Measurements from ENCODE around the gene SRF.

SRF gene

DNA sequence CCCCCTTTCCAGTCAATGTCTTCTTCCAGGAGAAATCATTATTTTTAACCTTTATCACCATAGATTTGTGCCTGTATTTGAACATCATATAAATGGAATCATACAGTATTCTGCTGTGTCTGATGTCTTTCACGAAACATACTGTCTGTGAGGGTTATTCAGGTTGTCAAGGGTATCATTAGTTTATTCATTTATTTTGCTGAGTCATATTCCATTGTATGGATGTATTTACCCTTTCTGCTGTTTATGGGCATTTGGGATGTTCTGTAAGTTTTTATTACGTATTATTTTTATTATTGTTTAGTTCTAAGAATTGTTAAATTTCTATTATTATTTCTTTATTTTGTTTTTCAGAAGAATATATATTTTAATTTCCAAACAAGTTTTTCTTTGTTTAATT lies 36.2 kb downstream of the SRF start:
- in situ Hi-C loops (cut with HindIII; ENCODE audit: low sequenced_read_pairs), result no loop called here

DNA sequence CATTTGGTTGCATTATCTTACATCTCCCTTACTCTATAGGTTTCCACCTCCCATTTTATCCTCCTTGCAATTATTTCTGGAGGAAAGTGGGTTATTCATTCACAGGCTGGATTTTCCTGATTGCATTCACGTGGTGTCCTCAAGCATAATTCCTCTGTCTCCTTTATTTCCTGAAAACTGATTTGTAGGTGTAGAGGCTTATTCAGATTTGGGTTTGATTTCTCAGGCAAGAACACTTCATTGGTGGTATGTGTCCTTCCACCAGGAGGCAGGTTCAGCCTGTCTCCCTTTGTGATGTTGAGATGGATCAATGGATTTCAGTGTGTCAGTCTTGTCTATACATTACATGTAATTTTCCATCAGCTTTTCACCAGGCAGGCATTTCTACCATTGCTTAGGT lies 40.9 kb downstream of the SRF start:
- in situ Hi-C loops (cut with HindIII; ENCODE audit: low sequenced_read_pairs), result no loop called here

DNA sequence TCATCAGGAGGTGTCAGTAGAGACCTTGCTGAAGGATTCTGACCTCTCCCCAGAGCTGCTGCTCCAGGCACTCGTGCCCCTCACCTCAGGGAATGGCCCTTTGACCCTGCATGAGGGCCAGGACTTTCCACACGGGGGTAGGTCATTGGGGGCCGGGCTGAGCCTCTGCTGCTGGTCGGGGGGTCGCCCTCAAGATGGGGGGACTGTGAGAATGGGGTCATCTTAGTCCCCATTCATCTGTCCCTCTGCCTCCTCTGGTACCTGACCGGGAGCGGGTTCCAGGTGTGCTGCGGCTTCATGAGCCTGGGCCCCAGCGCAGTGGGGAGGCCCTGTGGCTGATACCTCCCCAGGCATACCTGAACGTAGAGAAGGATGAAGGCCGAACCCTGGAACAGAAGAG lies 42.4 kb downstream of the SRF start:
- in situ Hi-C loops (cut with HindIII; ENCODE audit: low sequenced_read_pairs), result no loop called here

DNA sequence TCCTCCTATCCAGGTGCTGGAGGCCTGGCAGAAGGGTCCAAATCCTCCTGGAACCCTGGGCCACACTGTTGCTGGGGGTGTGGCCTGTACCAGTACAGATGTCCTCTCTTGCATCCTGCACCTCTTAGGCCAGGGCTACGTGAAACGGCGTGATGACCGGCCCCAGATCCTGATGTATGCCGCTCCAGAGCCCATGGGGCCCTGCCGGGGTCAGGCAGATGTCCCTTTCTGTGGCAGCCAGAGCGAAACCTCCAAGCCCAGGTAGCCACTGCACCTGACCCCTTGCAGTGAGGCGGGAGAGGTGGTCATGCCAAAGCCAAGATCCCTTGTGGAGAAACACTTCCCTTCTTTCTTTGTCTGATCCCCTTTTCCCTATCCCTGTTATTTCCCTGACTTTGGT lies 44.0 kb downstream of the SRF start:
- in situ Hi-C loops (cut with HindIII; ENCODE audit: low sequenced_read_pairs), result loop anchor here (5.0 kb wide), 2 partner anchors 33 to 102 kb away; partner anchors contain the start of gene CUL9

DNA sequence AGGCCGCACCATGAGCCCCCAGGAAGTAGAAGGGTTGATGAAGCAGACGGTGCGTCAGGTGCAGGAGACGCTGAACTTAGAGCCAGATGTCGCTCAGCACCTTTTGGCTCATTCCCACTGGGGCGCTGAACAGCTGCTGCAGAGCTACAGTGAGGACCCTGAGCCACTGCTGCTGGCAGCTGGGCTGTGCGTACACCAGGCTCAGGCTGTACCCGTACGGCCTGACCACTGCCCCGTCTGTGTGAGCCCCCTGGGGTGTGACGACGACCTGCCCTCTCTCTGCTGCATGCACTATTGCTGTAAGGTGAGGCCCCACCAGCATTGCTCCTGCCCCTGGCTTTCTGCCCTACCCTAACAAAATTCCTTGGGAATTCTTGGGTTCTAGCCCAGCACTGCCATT lies 45.1 kb downstream of the SRF start:
- in situ Hi-C loops (cut with HindIII; ENCODE audit: low sequenced_read_pairs), result loop anchor here (5.0 kb wide), 2 partner anchors 34 to 101 kb away; partner anchors contain the start of gene CUL9

DNA sequence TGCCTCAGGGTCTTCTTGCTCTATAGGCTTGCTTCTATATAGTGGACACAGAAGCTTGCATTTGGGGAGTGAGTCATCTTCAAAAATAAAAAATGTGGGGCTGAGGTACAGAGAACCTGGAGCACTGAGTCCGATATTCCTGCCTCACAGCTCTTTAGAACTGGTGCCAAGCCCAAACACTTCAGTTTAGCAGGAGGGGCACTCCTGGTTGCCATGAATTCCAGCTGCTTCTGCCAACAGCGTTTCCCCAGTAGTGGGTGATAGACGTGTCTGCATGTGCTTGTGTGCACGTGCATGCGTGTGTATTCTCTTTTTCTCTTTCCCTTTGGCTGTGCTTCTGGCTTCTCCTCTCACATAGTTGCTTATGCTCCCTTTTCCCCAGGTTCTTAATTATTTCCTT lies 46.3 kb downstream of the SRF start:
- in situ Hi-C loops (cut with HindIII; ENCODE audit: low sequenced_read_pairs), result loop anchor here (5.0 kb wide), 2 partner anchors 35 to 100 kb away; partner anchors contain the start of gene CUL9

DNA sequence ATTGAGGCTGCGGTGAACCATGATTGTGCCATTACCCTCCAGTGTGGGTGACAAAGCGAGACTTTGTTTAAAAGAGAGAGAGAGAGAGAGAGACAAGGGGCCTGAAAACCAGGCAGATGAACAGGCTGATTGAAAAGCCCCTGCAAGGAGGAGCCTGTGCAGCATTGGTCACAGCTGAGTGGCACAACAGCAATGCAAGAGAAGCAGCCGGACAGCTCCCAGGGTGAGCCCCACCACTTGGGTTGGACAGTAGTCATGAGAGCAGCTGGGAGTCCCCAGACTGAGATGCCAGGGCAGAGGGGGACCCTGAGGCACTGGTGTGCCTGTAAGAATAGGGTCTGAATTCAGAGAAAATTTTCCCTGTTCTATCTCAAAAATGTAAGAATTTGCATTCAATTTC lies 48.0 kb downstream of the SRF start:
- in situ Hi-C loops (cut with HindIII; ENCODE audit: low sequenced_read_pairs), result loop anchor here (5.0 kb wide), 2 partner anchors 37 to 98 kb away; partner anchors contain the start of gene CUL9

DNA sequence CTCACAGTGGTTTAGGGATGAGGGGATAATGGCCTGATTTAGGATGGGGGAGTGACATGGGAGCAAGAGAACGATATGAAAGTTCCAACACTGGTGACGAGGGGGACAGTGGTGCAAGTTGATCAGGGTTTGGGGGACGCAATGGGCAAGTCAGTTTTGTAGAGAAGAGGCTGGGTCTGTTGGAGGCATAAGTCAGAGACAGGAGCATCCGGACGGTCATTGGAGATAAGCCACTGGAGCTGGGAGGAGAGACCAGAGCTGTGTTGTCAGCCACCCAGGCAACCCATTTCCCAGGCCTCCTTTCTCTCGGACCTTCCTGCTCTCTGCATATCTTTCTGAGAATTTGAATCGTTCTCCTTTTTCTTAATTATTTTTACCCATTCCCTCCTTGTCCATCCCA lies 48.7 kb downstream of the SRF start:
- in situ Hi-C loops (cut with HindIII; ENCODE audit: low sequenced_read_pairs), result loop anchor here (5.0 kb wide), 2 partner anchors 38 to 97 kb away; partner anchors contain the start of gene CUL9

DNA sequence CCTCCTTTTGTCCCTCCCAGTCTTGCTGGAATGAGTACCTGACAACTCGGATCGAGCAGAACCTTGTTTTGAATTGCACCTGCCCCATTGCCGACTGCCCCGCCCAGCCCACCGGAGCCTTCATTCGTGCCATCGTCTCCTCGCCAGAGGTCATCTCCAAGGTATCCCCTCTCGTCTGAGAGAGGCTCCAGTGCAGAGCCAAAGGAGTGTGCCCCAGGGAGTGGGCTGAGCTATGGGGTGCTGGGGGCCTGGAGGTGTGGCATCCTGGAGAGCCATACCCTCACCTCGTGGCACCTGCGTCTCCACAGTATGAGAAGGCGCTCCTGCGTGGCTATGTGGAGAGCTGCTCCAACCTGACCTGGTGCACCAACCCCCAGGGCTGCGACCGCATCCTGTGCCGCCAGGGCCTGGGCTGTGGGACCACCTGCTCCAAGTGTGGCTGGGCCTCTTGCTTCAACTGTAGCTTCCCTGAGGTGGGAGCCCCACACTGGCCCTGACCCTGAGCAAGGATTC lies 49.4 kb downstream of the SRF start:
- in situ Hi-C loops (cut with HindIII; ENCODE audit: low sequenced_read_pairs), result no loop called here

DNA sequence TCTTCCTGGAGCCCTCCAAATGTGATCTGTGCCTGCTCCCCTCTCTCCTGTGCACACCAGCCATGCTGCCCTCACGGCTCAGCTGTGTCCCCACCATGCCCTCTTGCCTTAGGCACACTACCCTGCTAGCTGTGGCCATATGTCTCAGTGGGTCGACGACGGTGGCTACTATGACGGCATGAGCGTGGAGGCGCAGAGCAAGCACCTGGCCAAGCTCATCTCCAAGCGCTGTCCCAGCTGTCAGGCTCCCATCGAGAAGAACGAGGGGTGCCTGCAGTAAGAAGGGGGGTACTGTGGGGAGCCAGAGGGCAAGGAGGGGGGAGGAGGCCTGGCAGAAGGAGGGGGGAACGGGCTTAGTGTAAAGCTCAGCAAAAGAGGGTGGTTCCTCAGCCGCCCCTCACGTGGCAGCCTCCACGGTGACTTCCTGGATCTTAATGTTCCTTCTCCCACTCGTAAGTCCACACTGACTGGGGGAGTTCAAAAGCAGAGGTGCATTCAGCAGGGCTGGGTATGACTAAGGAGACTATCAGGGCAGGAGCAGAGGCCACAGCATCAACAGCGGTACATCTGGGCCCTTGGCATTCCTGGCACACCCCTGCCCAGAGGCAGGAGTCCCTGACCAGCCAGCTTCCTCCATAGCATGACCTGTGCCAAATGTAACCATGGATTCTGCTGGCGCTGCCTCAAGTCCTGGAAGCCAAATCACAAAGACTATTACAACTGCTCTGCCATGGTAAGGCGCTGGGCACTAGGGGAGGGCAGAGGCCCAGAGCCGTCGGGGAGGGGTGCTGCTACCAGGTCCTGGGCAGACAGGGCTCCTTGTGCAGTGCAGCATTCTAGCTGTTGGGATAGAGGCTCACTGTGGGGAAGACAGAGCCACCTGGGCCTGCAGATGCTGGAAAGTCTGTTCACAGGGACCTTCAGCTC lies 50.2 kb downstream of the SRF start:
- in situ Hi-C loops (cut with HindIII; ENCODE audit: low sequenced_read_pairs), result no loop called here

DNA sequence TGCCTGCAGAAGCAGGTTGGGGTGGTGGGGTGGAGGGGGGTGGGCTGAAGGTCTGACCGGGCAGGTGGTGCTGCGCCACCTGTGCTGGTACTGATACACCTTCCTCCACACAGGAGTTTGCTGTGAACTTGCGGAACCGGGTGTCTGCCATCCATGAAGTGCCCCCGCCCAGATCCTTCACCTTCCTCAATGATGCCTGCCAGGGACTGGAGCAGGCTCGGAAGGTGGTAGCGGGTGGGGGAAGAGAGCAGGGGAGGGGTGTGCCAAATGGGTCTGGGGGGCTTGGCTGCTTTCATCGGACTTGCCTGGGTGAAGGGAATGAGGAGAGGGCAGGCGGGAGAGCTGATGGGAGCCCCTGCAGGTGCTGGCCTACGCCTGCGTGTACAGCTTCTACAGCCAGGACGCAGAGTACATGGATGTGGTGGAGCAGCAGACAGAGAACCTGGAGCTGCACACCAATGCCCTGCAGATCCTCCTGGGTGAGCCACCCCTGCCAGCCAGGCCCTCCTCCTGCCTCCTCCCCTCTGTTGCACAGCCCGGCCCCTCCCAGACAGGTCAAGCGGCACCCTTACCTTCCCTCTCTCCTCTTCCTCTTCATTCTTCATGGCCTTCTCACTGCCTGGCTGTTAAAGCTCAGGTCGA lies 51.5 kb downstream of the SRF start:
- in situ Hi-C loops (cut with HindIII; ENCODE audit: low sequenced_read_pairs), result no loop called here

DNA sequence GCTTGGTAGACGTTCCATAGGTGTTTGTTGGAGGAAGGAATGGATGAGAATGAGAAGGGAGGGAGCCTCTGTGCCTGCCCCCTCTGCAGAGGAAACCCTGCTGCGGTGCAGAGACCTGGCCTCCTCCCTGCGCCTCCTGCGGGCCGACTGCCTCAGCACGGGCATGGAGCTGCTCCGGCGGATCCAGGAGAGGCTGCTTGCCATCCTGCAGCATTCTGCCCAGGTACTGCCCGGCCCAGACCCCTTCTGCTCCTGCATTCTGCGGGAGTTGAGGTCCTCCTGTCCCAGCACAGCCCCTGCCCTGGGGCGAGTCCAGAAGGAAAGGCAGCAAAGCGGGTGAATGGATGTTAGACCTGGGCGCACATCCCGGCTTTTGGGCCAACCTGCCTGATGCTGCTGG lies 52.1 kb downstream of the SRF start:
- in situ Hi-C loops (cut with HindIII; ENCODE audit: low sequenced_read_pairs), result no loop called here

DNA sequence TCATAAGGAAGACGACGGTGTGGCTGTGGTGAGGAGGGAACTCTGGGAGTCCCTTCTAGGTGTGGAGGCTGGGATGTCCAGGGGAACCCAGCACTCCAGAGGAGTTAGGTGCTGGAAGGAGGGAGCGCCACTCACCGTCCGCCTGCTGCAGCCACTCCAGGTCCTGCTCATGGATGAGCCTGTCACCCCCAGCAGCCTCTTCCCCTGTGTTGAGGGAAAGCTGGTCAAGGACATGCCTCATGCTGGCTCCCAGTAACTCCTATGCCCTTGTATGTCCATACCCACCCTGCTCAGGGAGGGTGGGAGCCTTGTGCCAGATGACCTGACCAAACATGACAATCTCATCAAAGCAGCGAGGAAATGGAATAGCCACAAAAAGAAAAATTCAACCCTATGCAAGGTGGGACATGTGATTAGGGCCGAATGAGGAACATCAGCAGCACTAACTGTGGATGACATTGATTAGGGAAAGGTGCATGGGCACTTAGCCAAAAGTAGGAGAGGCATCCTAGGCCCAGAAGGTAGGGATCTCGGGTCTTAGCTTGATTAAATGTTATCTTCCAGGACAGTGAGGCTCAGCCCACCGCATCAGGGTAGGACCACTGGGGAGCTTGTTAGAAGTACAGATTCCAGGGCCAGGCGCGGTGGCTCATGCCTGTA lies 55.3 kb downstream of the SRF start:
- in situ Hi-C loops (cut with HindIII; ENCODE audit: low sequenced_read_pairs), result no loop called here

DNA sequence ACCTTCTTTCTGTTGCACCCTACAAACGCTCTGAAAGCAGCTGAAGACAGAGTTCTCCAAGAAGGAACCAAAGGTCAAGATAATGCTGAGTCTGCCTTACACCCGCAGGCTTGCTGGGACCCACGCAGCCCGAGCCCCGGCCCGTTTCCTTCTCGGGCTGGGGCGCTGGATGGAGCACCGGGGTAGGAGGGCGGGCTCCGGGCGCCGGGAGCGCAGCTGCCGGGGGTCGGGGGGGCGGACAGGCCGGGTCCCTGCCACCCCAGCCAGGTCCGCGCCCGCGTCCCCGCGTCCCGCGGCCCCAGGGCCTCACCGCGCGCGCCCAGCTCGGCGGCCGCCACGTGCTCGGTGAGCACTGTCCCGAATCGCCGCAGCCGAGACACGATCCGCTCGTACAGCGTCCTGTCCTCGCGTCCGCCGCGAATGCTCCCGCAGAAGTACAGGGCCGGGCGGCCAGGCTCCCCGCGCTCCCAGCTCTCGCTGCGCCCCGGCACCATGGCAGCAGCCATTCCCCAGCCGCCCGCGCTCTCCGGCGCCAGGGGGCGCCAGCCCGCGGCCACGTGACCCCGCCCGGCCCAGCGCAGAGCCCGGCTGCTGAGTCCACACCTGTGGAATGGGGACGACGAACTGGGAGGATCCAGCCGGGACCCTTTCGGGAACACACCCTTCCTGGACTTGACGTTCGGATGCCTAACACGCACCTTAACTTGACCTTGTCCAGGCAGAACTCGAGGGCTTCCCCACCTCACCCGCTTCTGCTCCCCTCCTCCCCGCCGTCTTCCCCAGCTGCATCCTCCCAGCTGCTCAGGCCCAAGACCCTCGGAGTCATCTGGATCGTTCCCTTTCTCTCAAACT lies 58.1 kb downstream of the SRF start, which contains the start of gene DNPH1:
DNPH1 (minus strand) TSS at position 531 of the 852 bp plus-strand sequence; CDS start at position 506, 25 bp downstream.
- in situ Hi-C loops (cut with HindIII; ENCODE audit: low sequenced_read_pairs), result no loop called here

DNA sequence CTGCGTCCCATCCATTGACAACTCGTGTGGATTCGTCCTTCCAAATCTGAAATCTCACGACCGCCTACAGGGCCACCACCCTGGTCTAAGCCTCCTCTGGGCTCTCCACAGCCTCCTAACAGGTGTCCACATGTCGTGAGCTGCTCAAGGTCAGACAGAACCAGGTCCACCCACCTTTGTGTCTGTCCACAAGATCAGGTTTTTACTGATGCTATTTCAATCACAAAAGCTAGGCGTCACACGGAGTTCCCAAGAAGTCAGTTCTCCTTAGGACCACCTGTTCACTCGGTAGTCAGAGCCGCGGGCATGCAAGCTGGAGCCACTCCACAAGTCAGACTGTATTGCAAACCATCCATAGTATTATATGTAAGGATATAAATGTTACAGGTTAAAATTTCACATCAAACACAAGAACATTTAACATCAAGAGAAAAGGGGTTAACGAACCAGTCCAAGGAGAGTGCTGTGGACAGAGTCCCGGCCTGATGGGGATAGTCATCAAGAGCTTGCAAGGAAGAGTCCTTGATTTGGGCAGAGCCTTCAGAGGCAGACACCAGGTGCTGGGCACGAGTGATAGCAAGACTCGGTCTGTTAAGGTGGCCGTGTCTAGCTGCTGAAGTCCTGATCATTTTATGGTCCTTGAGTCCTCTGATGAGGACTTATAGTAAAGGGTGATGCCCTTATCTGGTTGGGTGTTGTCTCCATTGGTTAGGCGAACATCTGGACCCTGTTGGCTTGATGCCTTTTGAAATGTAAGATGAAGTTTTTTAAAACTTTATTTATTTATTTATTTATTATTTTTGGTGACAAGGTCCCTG lies 58.9 kb downstream of the SRF start:
- in situ Hi-C loops (cut with HindIII; ENCODE audit: low sequenced_read_pairs), result no loop called here

DNA sequence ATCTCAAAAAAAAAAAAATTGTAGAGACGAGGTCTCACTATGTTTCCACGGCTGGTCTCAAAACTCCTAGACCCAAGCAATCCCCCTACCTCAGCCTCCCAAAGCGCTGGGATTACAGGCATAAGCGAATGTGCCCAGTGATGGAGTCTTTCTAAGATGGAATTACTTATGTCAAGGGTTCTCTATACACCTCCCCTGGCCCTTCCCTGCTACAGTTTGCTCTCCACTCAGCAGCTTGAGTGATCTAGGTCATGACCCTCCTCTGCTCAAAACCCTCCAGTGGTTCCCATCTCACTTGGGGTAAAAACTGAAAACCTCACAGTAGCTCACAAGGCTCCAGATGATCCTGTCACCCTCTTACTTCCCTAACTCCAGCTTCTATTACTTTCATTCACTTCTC lies 60.0 kb downstream of the SRF start:
- in situ Hi-C loops (cut with HindIII; ENCODE audit: low sequenced_read_pairs), result no loop called here

Data from endothelial cell of hepatic sinusoid (primary cell).